Spleen (tissue), 11 donors: ENCODE results near the gene TRAFD1. TPM values are rescaled to one million over a fixed set of nuclear protein-coding genes. Genes with fewer than 3 reads are reported as not detected.

Experiments
- DNase-seq: peaks from one replicate; pipeline ENCODE4 v3.0.0-alpha.2; 2020
- H3K27ac ChIP-seq, 8 donors: fragments of 200-600 bp; sonication (generic) in 7 of 8; 1 replicate in 4 of 8; 2 replicates in 4 of 8; pipeline versions ENCODE4 v1.5.0 to v1.8.0; 2016 to 2021; ENCODE audit warnings: inconsistent platforms in 4 of 8, mild to moderate bottlenecking in 4 of 8, moderate library complexity in 1 of 8
- H3K27me3 ChIP-seq, 7 donors: fragments of 200-600 bp; sonication (generic) in 6 of 7; replicated peaks in 1 of 7; 1 replicate in 4 of 7; 2 replicates in 3 of 7; pipeline versions ENCODE4 v1.5.0 to v1.8.0; 2016 to 2021; ENCODE audit warnings: inconsistent platforms in 3 of 7, mild to moderate bottlenecking in 1 of 7
- H3K36me3 ChIP-seq, 6 donors: fragments of 200-600 bp; sonication (generic) in 5 of 6; 1 replicate in 4 of 6; 2 replicates in 2 of 6; pipeline versions ENCODE4 v1.5.0 to v1.8.0; 2016 to 2021; ENCODE audit warnings: inconsistent platforms in 2 of 6
- H3K4me1 ChIP-seq, 6 donors: fragments of 200-600 bp; sonication (generic) in 5 of 6; 1 replicate in 3 of 6; 2 replicates in 3 of 6; pipeline versions ENCODE4 v1.5.0 to v1.8.0; 2016 to 2021; ENCODE audit warnings: inconsistent platforms in 3 of 6
- H3K4me3 ChIP-seq, 8 donors: fragments of 200-600 bp; sonication (generic) in 7 of 8; 1 replicate in 4 of 8; 2 replicates in 4 of 8; pipeline versions ENCODE4 v1.5.0 to v1.8.0; 2016 to 2021; ENCODE audit warnings: inconsistent platforms in 4 of 8, mild to moderate bottlenecking in 4 of 8, moderate library complexity in 2 of 8
- H3K9me3 ChIP-seq, 8 donors: fragments of 200-600 bp; sonication (generic) in 7 of 8; 1 replicate in 4 of 8; 2 replicates in 4 of 8; pipeline versions ENCODE4 v1.5.0 to v1.8.0; 2016 to 2021; ENCODE audit warnings: inconsistent platforms in 4 of 8
- CTCF ChIP-seq, 11 experiments: fragments of 200-600 bp in 7 of 11; fragments of 450-650 bp in 4 of 11; sonication (generic) in 4 of 11; IDR thresholded peaks in 8 of 11; conservative IDR thresholded peaks in 3 of 11; 1 replicate in 7 of 11; 2 replicates in 4 of 11; pipeline versions ENCODE4 v1.4.0 to v1.8.0; 2016 to 2021; ENCODE audit warnings: antibody characterized with exemption in 11 of 11, inconsistent platforms in 4 of 11, mild to moderate bottlenecking in 1 of 11
- POLR2A ChIP-seq, 3 donors: fragments of 450-650 bp; IDR thresholded peaks; one replicate each; pipeline ENCODE4 v1.5.1; 2017; ENCODE audit warnings: antibody characterized with exemption in 3 of 3, mild to moderate bottlenecking in 1 of 3
- POLR2AphosphoS5 ChIP-seq, 3 donors: sonication (generic); formaldehyde crosslinking; IDR thresholded peaks; one replicate each; pipeline ENCODE4 v1.5.1; 2017; ENCODE audit warnings: antibody characterized with exemption in 3 of 3
- WGBS, 5 donors: extraction: QIAGEN DNeasy Blood & Tissue Kit in 3 of 5; methylation state at CpG; one replicate each; pipeline versions ENCODE4 v1.1.5 to v1.1.7; 2013 to 2018; 5-methylcytosine and 5-hydroxymethylcytosine counted together
- intact Hi-C: fragments of 100-400 bp; cut with DNase I; formaldehyde crosslinking; loops from one replicate; pipeline ENCODE4 v1.15.0; 2023; ENCODE audit warnings: low total_unique reads
- polyA plus RNA-seq, 3 donors: library from polyadenylated mRNA; stranded (reverse); fragments of 200-250 nt; gene quantifications; one replicate each; pipeline ENCODE4 v1.2.1, GENCODE V29; 2013
- total RNA-seq, 7 donors: library from RNA; depleted of rRNA in 3 of 7; stranded (reverse); fragments of >200 nt in 3 of 7; fragmentation: NEBNext Ultra II Directional in 4 of 7; extraction: Animal tissue kit (Norgen Biotek cat#: 25700) in 4 of 7; gene quantifications; one replicate each; pipeline versions ENCODE4 v1.1.0 to v1.2.1, GENCODE V29; 2016 to 2021
- donor health status: healthy with polysubstance abuse.
- donor health status: DM: no; HTN: no; CAD: no; lungs with moderate emphysema.
- donor health status: DM: no; HTN: no; CAD: no.
- donor health status: Bipolar disorder and iron deficiency.
- donor health status: healthy.
- donor health status: DM: no; HTN: no; CAD: no.
- donor health status: DM: yes; HTN: yes; CAD: no.

Gene TRAFD1
- total and polyA plus RNA-seq, 10 donors = 18.6 to 63.4 (median 51.0) TPM

GRCh38 chr12:112190231-112191025, 65.1 kb downstream of the TRAFD1 start:
- Histone ChIP-seq H3K27me3 (no peaks in the 10 kb centered on the region), H3K27ac (no peak overlapping the region), H3K4me1 (peaks cover 0 to 4% (median 0%) of the 10 kb centered on the region in 6 donors), H3K9me3 (no peaks in the 10 kb centered on the region), H3K4me3 (no peak overlapping the region), H3K36me3 (peaks cover 2 to 100% (median 69%) of the 10 kb centered on the region in 6 donors)
- intact Hi-C loops = no loop called here
- TF ChIP-seq CTCF (IDR thresholded peaks at IDR 0.05 in 8 of 11, conservative IDR thresholded peaks at IDR 0.05 in 3 of 11) (no peak), POLR2A (IDR thresholded peaks at IDR 0.05) (no peak), POLR2AphosphoS5 (IDR thresholded peaks at IDR 0.05) (no peak)
- DNase-seq = no peak
- WGBS, 5 donors = 87 to 96% (median 88%) methylated on average over 2 to 5 of the region's 5 CpGs

GRCh38 chr12:112191201-112191600, 65.8 kb downstream of the TRAFD1 start:
- WGBS, 5 donors = 81 to 94% (median 86%) methylated on average over 2 of the region's 2 CpGs
- H3K36me3 ChIP-seq = peaks cover 2 to 100% (median 68%) of the 10 kb centered on the region in 6 donors

GRCh38 chr12:112191840-112192321, 66.5 kb downstream of the TRAFD1 start:
- Histone ChIP-seq H3K4me1 (peaks cover 0 to 4% (median 0%) of the 10 kb centered on the region in 6 donors), H3K27me3 (no peaks in the 10 kb centered on the region), H3K9me3 (no peaks in the 10 kb centered on the region), H3K4me3 (no peak overlapping the region), H3K36me3 (peaks cover 2 to 100% (median 67%) of the 10 kb centered on the region in 6 donors), H3K27ac (no peak overlapping the region)
- intact Hi-C loops = no loop called here
- WGBS, 5 donors = 75 to 90% (median 80%) methylated on average over 4 of the region's 4 CpGs
- TF ChIP-seq CTCF (IDR thresholded peaks at IDR 0.05 in 8 of 11, conservative IDR thresholded peaks at IDR 0.05 in 3 of 11) (no peak), POLR2A (IDR thresholded peaks at IDR 0.05) (no peak), POLR2AphosphoS5 (IDR thresholded peaks at IDR 0.05) (no peak)
- no peak for DNase-seq

More at GRCh38 chr12:112191201-112191600, 65.8 kb downstream of the TRAFD1 start:
- TF ChIP-seq POLR2A (IDR thresholded peaks at IDR 0.05) (no peak), CTCF (IDR thresholded peaks at IDR 0.05 in 8 of 11, conservative IDR thresholded peaks at IDR 0.05 in 3 of 11) (no peak), POLR2AphosphoS5 (IDR thresholded peaks at IDR 0.05) (no peak)
- Histone ChIP-seq H3K27me3 (no peaks in the 10 kb centered on the region), H3K4me3 (no peak overlapping the region), H3K27ac (no peak overlapping the region), H3K4me1 (peaks cover 0 to 4% (median 0%) of the 10 kb centered on the region in 6 donors), H3K9me3 (no peaks in the 10 kb centered on the region)
- no peak for DNase-seq
- intact Hi-C loops = no loop called here

- no peaks in the 10 kb centered on the region for H3K9me3 ChIP-seq
- WGBS, 5 donors = 94 to 98% (median 95%) methylated on average over 9 to 13 of the region's 13 CpGs
- H3K36me3 ChIP-seq = peaks cover 2 to 100% (median 67%) of the 10 kb centered on the region in 6 donors
- H3K4me1 ChIP-seq = peaks cover 0 to 4% (median 0%) of the 10 kb centered on the region in 6 donors
- TF ChIP-seq POLR2A (IDR thresholded peaks at IDR 0.05) = no peak
- no peak for TF ChIP-seq CTCF (IDR thresholded peaks at IDR 0.05 in 8 of 11, conservative IDR thresholded peaks at IDR 0.05 in 3 of 11)
- H3K4me3 ChIP-seq = no peak overlapping the region
- DNase-seq = no peak
- no peak overlapping the region for H3K27ac ChIP-seq
- H3K27me3 ChIP-seq = no peaks in the 10 kb centered on the region
- intact Hi-C loops = no loop called here
These were observed 67.1 kb downstream of the TRAFD1 start for GRCh38 chr12:112192475-112192874.
